Body of pancreas (tissue), 4 donors: ENCODE data around the gene PGM1.
A peak's percentile ranks its signal among the peaks of the same experiment; 100 is the strongest.

ENCODE experiments used
- POLR2A ChIP-seq, 3 donors: fragments of 450-650 bp; IDR thresholded peaks; one replicate each; pipeline ENCODE4 v1.6.1; 2016; ENCODE audit warnings: antibody characterized with exemption in 3 of 3, mild to moderate bottlenecking in 2 of 3
- TF ChIP-seq, protein P1 (sequence below), 7 experiments: fragments of 450-650 bp in 4 of 7; fragments of 200-600 bp in 3 of 7; sonication (generic) in 3 of 7; IDR thresholded peaks; one replicate each; pipeline ENCODE4 v1.5.1; 2016 to 2019; ENCODE audit warnings: antibody characterized with exemption in 7 of 7

DNA sequence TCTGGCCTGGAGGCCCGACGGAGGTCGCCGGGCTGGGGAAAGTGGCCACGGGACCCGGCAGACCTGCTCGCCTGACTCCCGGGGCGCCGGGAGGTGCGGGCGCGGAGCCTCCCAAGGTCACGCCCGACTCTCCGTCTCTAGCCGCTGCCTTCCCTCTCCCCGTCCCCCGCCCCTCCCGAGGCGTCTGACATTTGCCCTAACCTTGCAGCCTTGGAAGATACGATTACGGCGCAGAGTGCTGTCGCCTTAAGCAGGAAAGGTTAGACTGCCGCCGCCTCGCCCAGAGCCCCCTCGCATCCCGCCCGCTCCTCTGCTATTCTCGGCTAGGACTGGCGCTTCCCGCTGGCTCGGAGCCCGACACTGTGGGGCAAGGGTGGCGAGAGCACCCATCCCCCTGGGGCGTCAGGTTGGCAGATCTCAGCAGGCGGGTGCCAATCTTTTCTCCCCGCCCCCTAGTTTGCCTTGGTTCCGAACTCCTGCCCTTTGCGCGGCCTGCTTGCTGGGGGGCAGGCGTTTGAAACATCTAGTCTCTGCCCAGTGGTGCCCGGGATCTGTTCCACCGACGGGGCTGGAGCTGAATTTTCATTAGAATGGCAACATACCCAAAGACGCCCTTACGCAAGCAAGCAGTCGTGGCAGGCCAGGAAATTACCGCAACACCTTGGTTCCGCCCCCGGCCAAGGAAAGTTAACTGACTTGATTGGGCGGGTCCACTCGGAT is 835 bp downstream of the PGM1 start:
- TF ChIP-seq, protein P1, sequence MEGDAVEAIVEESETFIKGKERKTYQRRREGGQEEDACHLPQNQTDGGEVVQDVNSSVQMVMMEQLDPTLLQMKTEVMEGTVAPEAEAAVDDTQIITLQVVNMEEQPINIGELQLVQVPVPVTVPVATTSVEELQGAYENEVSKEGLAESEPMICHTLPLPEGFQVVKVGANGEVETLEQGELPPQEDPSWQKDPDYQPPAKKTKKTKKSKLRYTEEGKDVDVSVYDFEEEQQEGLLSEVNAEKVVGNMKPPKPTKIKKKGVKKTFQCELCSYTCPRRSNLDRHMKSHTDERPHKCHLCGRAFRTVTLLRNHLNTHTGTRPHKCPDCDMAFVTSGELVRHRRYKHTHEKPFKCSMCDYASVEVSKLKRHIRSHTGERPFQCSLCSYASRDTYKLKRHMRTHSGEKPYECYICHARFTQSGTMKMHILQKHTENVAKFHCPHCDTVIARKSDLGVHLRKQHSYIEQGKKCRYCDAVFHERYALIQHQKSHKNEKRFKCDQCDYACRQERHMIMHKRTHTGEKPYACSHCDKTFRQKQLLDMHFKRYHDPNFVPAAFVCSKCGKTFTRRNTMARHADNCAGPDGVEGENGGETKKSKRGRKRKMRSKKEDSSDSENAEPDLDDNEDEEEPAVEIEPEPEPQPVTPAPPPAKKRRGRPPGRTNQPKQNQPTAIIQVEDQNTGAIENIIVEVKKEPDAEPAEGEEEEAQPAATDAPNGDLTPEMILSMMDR (IDR thresholded peaks at IDR 0.05): no peak
- TF ChIP-seq POLR2A (IDR thresholded peaks at IDR 0.05): peak; percentile 43 to 87 (median 82)
